ENCODE results near the gene DPYSL5. TPM values are rescaled to one million over a fixed set of nuclear protein-coding genes. Genes with fewer than 3 reads are reported as not detected.

The DPYSL5 gene
- total RNA-seq, 4 donors from 2014 or later: 0.40 to 2.4 TPM; not detected in 2

GRCh38 chr2:26925100-26925791 is 77.3 kb downstream of the DPYSL5 start:
- Histone ChIP-seq H3K4me1 (peaks cover 0 to 6% (median 0%) of the 10 kb centered on the region in 3 donors), H3K27me3 (peaks cover 31% of the 10 kb centered on the region), H3K27ac (no peak overlapping the region), H3K4me3 (no peak overlapping the region), H3K36me3 (no peaks in the 10 kb centered on the region), H3K9me3 (no peaks in the 10 kb centered on the region)
- 61 to 66% methylated on average over 5 to 7 of the region's 9 CpGs for WGBS, 2 donors (ENCODE audit: low coverage in 1 of 2)
- TF ChIP-seq POLR2AphosphoS5 (IDR thresholded peaks at IDR 0.05) (no peak), EP300 (IDR thresholded peaks at IDR 0.05) (no peak), POLR2A (IDR thresholded peaks at IDR 0.05) (no peak)
- no peak for ATAC-seq

- 88 to 100% methylated on average over 3 to 8 of the region's 9 CpGs for WGBS, 2 donors (ENCODE audit: low coverage in 1 of 2)
- TF ChIP-seq POLR2A (IDR thresholded peaks at IDR 0.05): no peak
- TF ChIP-seq CTCF (IDR thresholded peaks at IDR 0.05): no peak
- no peak for TF ChIP-seq POLR2AphosphoS5 (IDR thresholded peaks at IDR 0.05)
- TF ChIP-seq EP300 (IDR thresholded peaks at IDR 0.05): no peak
- no peaks in the 10 kb centered on the region for H3K9me3 ChIP-seq
- ATAC-seq: no peak
- H3K4me1 ChIP-seq: peaks cover 0 to 6% (median 0%) of the 10 kb centered on the region in 3 donors
- no peak overlapping the region for H3K4me3 ChIP-seq
- no peaks in the 10 kb centered on the region for H3K36me3 ChIP-seq
- no peak overlapping the region for H3K27ac ChIP-seq
- H3K27me3 ChIP-seq: peaks cover 40% of the 10 kb centered on the region
Measured at GRCh38 chr2:26927221-26927620, 79.3 kb downstream of the DPYSL5 start.

GRCh38 chr2:26932974-26933373 is 85.0 kb downstream of the DPYSL5 start:
- TF ChIP-seq CTCF (IDR thresholded peaks at IDR 0.05) (no peak), POLR2A (IDR thresholded peaks at IDR 0.05) (no peak)
- Histone ChIP-seq H3K4me1 (no peaks in the 10 kb centered on the region), H3K27ac (no peak overlapping the region), H3K27me3 (peaks cover 35% of the 10 kb centered on the region), H3K36me3 (no peaks in the 10 kb centered on the region), H3K9me3 (no peaks in the 10 kb centered on the region), H3K4me3 (no peak overlapping the region)
- ATAC-seq: no peak
- 61 to 76% methylated on average over 4 to 9 of the region's 11 CpGs for WGBS, 2 donors (ENCODE audit: low coverage in 1 of 2)

GRCh38 chr2:26933431-26934334 is 85.8 kb downstream of the DPYSL5 start:
- Histone ChIP-seq H3K27ac (no peak overlapping the region), H3K9me3 (no peaks in the 10 kb centered on the region), H3K27me3 (peaks cover 35% of the 10 kb centered on the region), H3K4me3 (no peak overlapping the region), H3K36me3 (no peaks in the 10 kb centered on the region), H3K4me1 (no peaks in the 10 kb centered on the region)
- 76 to 88% methylated on average over 7 to 13 of the region's 16 CpGs for WGBS, 2 donors (ENCODE audit: low coverage in 1 of 2)
- TF ChIP-seq CTCF (IDR thresholded peaks at IDR 0.05) (no peak), EP300 (IDR thresholded peaks at IDR 0.05) (no peak), POLR2A (IDR thresholded peaks at IDR 0.05) (no peak), POLR2AphosphoS5 (IDR thresholded peaks at IDR 0.05) (no peak)
- ATAC-seq: no peak

GRCh38 chr2:26934335-26934724 is 86.4 kb downstream of the DPYSL5 start:
- TF ChIP-seq POLR2AphosphoS5 (IDR thresholded peaks at IDR 0.05) (no peak), CTCF (IDR thresholded peaks at IDR 0.05) (no peak), POLR2A (IDR thresholded peaks at IDR 0.05) (no peak), EP300 (IDR thresholded peaks at IDR 0.05) (no peak)
- H3K9me3 ChIP-seq: no peaks in the 10 kb centered on the region
- WGBS, 2 donors (ENCODE audit: low coverage in 1 of 2): 100% methylated on average over 1 to 4 of the region's 10 CpGs

More at GRCh38 chr2:26934335-26934724, 86.4 kb downstream of the DPYSL5 start:
- Histone ChIP-seq H3K36me3 (no peaks in the 10 kb centered on the region), H3K27me3 (peaks cover 29% of the 10 kb centered on the region), H3K4me3 (no peak overlapping the region), H3K27ac (no peak overlapping the region), H3K4me1 (no peaks in the 10 kb centered on the region)
- ATAC-seq: no peak
